ENCODE data around the gene NEK10. TPM values are rescaled to one million over a fixed set of nuclear protein-coding genes. Genes with fewer than 3 reads are reported as not detected.
A peak's percentile ranks its signal among the peaks of the same experiment; 100 is the strongest.

The NEK10 gene
- total and polyA plus RNA-seq, 2 donors from 2014 or later = 1.0 to 4.1 TPM

DNA sequence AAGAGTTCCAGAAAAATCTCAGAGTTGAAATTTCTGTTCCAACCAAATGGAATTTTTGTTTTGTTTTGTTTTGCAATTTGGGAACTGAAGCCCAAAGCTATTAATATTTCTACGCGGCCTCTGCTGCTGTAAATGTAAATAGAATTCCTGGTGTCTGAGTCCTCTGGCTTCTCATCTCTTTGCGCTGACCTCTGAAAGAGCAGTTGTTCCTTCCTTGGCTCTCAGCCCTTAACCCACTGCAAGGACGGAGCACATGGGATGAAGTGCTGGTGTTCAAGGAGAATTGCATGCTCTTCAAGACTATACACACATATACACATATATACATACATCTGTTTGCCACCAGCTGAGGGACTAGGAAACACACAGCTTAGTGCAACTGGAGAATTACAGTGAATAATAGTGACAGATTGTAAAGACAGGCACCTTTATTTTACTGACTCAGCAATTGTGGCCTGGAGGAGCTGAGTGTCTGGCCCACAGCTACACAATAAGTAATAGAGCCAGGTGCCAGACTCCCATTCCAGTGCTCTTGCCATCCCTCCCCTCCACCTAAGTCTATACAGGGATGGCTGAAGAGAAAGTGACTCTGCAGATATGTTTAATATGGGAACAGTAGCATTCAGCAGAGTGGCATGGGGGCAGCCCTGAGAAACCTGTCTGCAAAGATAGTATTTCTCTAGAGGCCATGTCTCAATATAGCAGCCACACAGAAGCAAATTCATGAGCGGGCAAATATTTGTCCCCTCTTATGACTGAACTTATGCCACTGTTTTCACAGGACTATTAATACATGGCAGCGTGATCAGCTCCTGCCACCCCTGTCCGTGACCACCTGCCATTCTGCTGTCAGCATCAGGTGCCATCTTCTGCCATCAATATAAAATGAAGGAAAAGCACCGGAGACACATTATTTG lies 42.3 kb downstream of the NEK10 start:
- no peak overlapping the region for H3K27ac ChIP-seq (ENCODE audit: low read depth in 2 of 2, low read length in 2 of 2)
- H3K9ac ChIP-seq (ENCODE audit: low read length in 3 of 3) = no peak overlapping the region
- no peak overlapping the region for H3K4me3 ChIP-seq (ENCODE audit: low read length in 3 of 3)
- DNase-seq = peak in 1 of 5 donors; percentile 7
- H3K27me3 ChIP-seq (ENCODE audit: control insufficient read depth, insufficient read depth, low read length) = no peaks in the 10 kb centered on the region
- H3K9me3 ChIP-seq (ENCODE audit: control insufficient read depth in 2 of 3, insufficient read depth in 1 of 3, low read length in 3 of 3) = no peaks in the 10 kb centered on the region
- no peaks in the 10 kb centered on the region for H3K36me3 ChIP-seq (ENCODE audit: control insufficient read depth in 2 of 3, insufficient read depth in 3 of 3, low read length in 3 of 3)
- intact Hi-C loops (cut with DNase I) = no loop called here
- no peak for FAIRE-seq
- H3K4me1 ChIP-seq (ENCODE audit: control insufficient read depth in 2 of 3, insufficient read depth in 2 of 3, low read depth in 1 of 3, low read length in 3 of 3) = no peaks in the 10 kb centered on the region
- no peak for TF ChIP-seq CTCF (IDR thresholded peaks at IDR 0.05; ENCODE audit: borderline replicate concordance, extremely low read depth, insufficient read depth)

- Histone ChIP-seq H3K9me3 (ENCODE audit: control insufficient read depth in 2 of 3, insufficient read depth in 1 of 3, low read length in 3 of 3) (no peaks in the 10 kb centered on the region), H3K4me3 (ENCODE audit: low read length in 3 of 3) (no peak overlapping the region), H3K4me1 (ENCODE audit: control insufficient read depth in 2 of 3, insufficient read depth in 2 of 3, low read depth in 1 of 3, low read length in 3 of 3) (no peaks in the 10 kb centered on the region), H3K36me3 (ENCODE audit: control insufficient read depth in 2 of 3, insufficient read depth in 3 of 3, low read length in 3 of 3) (no peaks in the 10 kb centered on the region), H3K27me3 (ENCODE audit: control insufficient read depth, insufficient read depth, low read length) (no peaks in the 10 kb centered on the region), H3K27ac (ENCODE audit: low read depth in 2 of 2, low read length in 2 of 2) (no peak overlapping the region), H3K9ac (ENCODE audit: low read length in 3 of 3) (no peak overlapping the region)
- no peak for DNase-seq
- no peak for TF ChIP-seq CTCF (IDR thresholded peaks at IDR 0.05; ENCODE audit: borderline replicate concordance, extremely low read depth, insufficient read depth)
- FAIRE-seq = no peak
- intact Hi-C loops (cut with DNase I) = no loop called here
These were observed 43.0 kb downstream of the NEK10 start for GRCh38 chr3:27326202-27326601.

DNA sequence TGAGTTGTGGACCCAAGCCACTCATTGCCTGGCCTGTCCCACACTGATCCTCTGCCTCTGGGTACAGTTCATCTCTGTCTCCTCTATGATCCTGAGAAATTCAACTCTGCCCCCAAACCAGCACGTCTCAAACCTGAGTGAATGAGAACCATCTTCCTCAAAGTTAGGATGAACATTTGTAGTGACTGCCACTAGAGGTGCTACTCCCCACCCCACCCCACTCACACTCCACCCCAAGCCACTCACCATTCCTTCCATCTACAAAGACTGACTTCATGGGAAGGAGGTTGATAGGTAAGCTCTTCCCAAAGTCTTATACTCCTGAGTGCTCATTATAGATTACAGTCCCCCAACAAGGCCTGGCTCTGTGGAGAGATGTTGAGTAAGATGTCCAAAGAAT lies 43.8 kb downstream of the NEK10 start:
- Histone ChIP-seq H3K9ac (ENCODE audit: low read length in 3 of 3) (no peak overlapping the region), H3K27ac (ENCODE audit: low read depth in 2 of 2, low read length in 2 of 2) (no peak overlapping the region)

More for the DNA sequence above, 43.8 kb downstream of the NEK10 start:
- DNase-seq (no peak), FAIRE-seq (no peak)
- intact Hi-C loops (cut with DNase I) = no loop called here
- Histone ChIP-seq H3K9me3 (ENCODE audit: control insufficient read depth in 2 of 3, insufficient read depth in 1 of 3, low read length in 3 of 3) (no peaks in the 10 kb centered on the region), H3K27me3 (ENCODE audit: control insufficient read depth, insufficient read depth, low read length) (no peaks in the 10 kb centered on the region), H3K4me3 (ENCODE audit: low read length in 3 of 3) (no peak overlapping the region), H3K4me1 (ENCODE audit: control insufficient read depth in 2 of 3, insufficient read depth in 2 of 3, low read depth in 1 of 3, low read length in 3 of 3) (no peaks in the 10 kb centered on the region), H3K36me3 (ENCODE audit: control insufficient read depth in 2 of 3, insufficient read depth in 3 of 3, low read length in 3 of 3) (no peaks in the 10 kb centered on the region)
- no peak for TF ChIP-seq CTCF (IDR thresholded peaks at IDR 0.05; ENCODE audit: borderline replicate concordance, extremely low read depth, insufficient read depth)
